Kidney epithelial cell (primary cell): ENCODE results near the gene TRIM54. TPM values are rescaled to one million over a fixed set of nuclear protein-coding genes. Genes with fewer than 3 reads are reported as not detected.
A peak's percentile ranks its signal among the peaks of the same experiment; 100 is the strongest.

Experiments used
- DNase-seq: peaks from one replicate; pipeline ENCODE4 v3.0.0-alpha.2; 2010; ENCODE audit warnings: low read depth
- H3K27me3 ChIP-seq: 2 replicates; pipeline ENCODE4 v1.6.0; 2011; ENCODE audit warnings: low read length; ENCODE audit not compliant: control insufficient read depth, insufficient read depth
- H3K36me3 ChIP-seq: 2 replicates; pipeline ENCODE4 v1.5.1; 2011; ENCODE audit warnings: low read length; ENCODE audit not compliant: control insufficient read depth, insufficient read depth
- H3K4me3 ChIP-seq: 2 replicates; pipeline ENCODE4 v1.5.1; 2011; ENCODE audit warnings: low read depth, mild to moderate bottlenecking, control low read depth, low read length
- CTCF ChIP-seq: IDR thresholded peaks from 2 replicates; pipeline ENCODE4 v1.5.1; 2011; ENCODE audit warnings: mild to moderate bottlenecking, moderate library complexity, low read length, control low read depth, inconsistent platforms; ENCODE audit not compliant: insufficient read depth, poor library complexity, severe bottlenecking
- total RNA-seq: library from RNA; depleted of rRNA; stranded (reverse); fragments of >200 nt; gene quantifications from 2 replicates; pipeline ENCODE4 v1.2.3, GENCODE V29; 2015

Gene TRIM54
- total RNA-seq, 1 donor from 2014 or later: 0.33 TPM

- peak overlapping the region; percentile 90 for H3K4me3 ChIP-seq
- TF ChIP-seq CTCF: no peak
- no peaks in the 10 kb centered on the region for H3K27me3 ChIP-seq
- H3K36me3 ChIP-seq: peaks cover 1% of the 10 kb centered on the region
- no peak for DNase-seq
Measured at GRCh38 chr2:27323596-27324285, 41.5 kb downstream of the TRIM54 start.

DNA sequence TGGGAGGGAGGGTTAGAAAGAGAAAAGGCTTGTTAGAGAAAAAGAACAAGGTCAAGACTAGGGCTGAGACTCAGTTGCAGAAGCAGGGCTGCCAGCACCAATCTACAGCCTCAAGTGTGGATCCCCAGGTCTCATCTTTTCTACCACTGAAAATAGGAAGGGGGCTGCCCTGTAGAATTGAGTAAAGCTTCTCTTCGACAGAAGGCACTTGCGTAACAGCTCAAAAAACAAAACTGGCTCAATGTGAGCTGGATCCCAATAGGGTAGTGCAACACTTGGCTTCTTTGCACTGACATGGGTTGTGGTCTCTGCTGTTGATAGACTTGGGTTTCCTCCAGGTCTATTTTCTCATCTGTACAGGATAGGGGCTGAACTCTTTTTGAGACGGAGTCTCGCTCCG lies 42.5 kb downstream of the TRIM54 start:
- no peak for TF ChIP-seq CTCF
- DNase-seq: no peak
- no peaks in the 10 kb centered on the region for H3K27me3 ChIP-seq
- no peak overlapping the region for H3K4me3 ChIP-seq
- peaks cover 3% of the 10 kb centered on the region for H3K36me3 ChIP-seq

GRCh38 chr2:27335311-27335710 lies 53.1 kb downstream of the TRIM54 start:
- peaks cover 4% of the 10 kb centered on the region for H3K36me3 ChIP-seq

DNA sequence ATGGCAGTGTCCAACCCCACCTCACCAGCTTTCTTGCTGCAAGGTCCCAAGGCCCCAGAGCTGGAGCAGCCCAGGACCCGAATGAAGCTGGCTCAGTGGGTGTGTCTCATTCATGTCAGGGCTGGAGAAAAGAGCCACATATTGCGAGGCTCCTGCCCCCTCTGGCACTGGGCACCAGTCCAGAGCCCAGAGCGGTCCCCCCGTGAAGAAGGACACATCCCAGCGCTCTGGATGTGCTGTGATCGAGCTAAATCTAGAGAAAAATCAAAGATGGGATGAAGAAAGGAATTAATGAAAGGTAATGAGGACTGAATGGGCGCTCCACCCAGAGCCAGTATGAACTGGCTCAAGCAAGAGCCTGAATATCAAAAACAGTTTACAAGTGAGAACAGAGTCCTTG lies 53.9 kb downstream of the TRIM54 start:
- Histone ChIP-seq H3K27me3 (no peaks in the 10 kb centered on the region), H3K4me3 (no peak overlapping the region), H3K36me3 (peaks cover 4% of the 10 kb centered on the region)
- no peak for DNase-seq
- TF ChIP-seq CTCF: no peak

More at GRCh38 chr2:27335311-27335710, 53.1 kb downstream of the TRIM54 start:
- no peaks in the 10 kb centered on the region for H3K27me3 ChIP-seq
- TF ChIP-seq CTCF: no peak
- H3K4me3 ChIP-seq: no peak overlapping the region
- no peak for DNase-seq

DNA sequence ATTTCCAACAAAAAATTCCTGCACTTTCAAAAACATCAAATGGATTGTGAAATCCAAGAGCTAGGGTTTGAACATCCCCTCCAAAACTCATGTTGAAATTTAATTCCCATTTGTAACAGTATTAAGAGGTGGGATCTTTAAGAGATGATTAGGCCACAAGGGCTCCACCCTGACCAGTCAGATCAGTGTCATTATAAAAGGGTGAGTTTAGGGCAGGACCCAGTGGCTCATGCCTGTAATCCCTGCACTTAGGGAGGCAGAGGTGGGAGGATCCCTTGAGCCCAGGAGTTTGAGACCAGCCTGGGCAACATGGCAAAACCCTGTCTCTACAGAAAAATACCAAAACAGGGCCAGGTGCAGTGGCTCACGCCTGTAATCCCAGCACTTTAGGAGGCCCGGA lies 65.4 kb downstream of the TRIM54 start:
- H3K4me3 ChIP-seq: no peak overlapping the region
- peaks cover 1% of the 10 kb centered on the region for H3K36me3 ChIP-seq
- no peak for TF ChIP-seq CTCF
- H3K27me3 ChIP-seq: no peaks in the 10 kb centered on the region
- no peak for DNase-seq
